SK-N-SH (cell line): Measurements from ENCODE around the gene ARHGEF25. TPM values are rescaled to one million over a fixed set of nuclear protein-coding genes. Genes with fewer than 3 reads are reported as not detected.
A peak's percentile ranks its signal among the peaks of the same experiment; 100 is the strongest.

Experiments used
- CTCF ChIA-PET: fragments of 300-600, 350-600 bp; formaldehyde crosslinking; extraction: SDS; loops from one replicate; lab custom pipeline; 2021; lab: Yijun Ruan, JAX
- POLR2A ChIA-PET: fragments of 350-600 bp; sonication (Branson Sonifier 250); formaldehyde crosslinking; extraction: SDS; loops from one replicate; lab custom pipeline; 2020; ENCODE audit warnings: antibody characterized with exemption, inconsistent platforms; lab: Yijun Ruan, JAX
- DNase-seq: peaks from one replicate; pipeline ENCODE4 v3.0.0; 2012
- H2AFZ ChIP-seq: fragments of 200-600 bp; sonication (generic); 2 replicates; pipeline ENCODE4 v1.8.1; 2016; ENCODE audit warnings: antibody characterized with exemption, mild to moderate bottlenecking, low read depth
- H3F3A ChIP-seq: fragments of 200-600 bp; sonication (generic); replicated peaks from 2 replicates; pipeline ENCODE3; 2016; ENCODE audit warnings: antibody characterized with exemption, mild to moderate bottlenecking; ENCODE audit not compliant: insufficient read depth
- H3K27ac ChIP-seq, 2 experiments: fragments of 200-500 bp in 1 of 2; fragments of 200-600 bp in 1 of 2; sonication (Bioruptor generic) in 1 of 2; sonication (generic), shearing (Covaris generic) in 1 of 2; 2 replicates each; pipeline versions ENCODE4 v1.5.1 to v1.6.1; 2014 to 2016; ENCODE audit warnings: low read depth in 2 of 2, inconsistent platforms in 1 of 2, low read length in 1 of 2, mild to moderate bottlenecking in 1 of 2, mixed read lengths in 1 of 2
- H3K27me3 ChIP-seq: fragments of 200-600 bp; sonication (generic), shearing (Covaris generic); 2 replicates; pipeline ENCODE4 v1.6.1; 2016; ENCODE audit warnings: mixed run types; ENCODE audit not compliant: insufficient read depth
- H3K36me3 ChIP-seq, 2 experiments: fragments of 200-500 bp in 1 of 2; fragments of 200-600 bp in 1 of 2; sonication (Bioruptor generic) in 1 of 2; sonication (generic) in 1 of 2; replicated peaks in 1 of 2; 2 replicates each; pipeline versions ENCODE3 to v1.5.1; 2014 to 2016; ENCODE audit warnings: low read length in 1 of 2, mild to moderate bottlenecking in 1 of 2; ENCODE audit not compliant: insufficient read depth in 2 of 2, control insufficient read depth in 1 of 2
- H3K4me1 ChIP-seq, 2 experiments: fragments of 200-500 bp in 1 of 2; fragments of 200-600 bp in 1 of 2; sonication (Bioruptor generic) in 1 of 2; sonication (generic), shearing (Covaris generic) in 1 of 2; 2 replicates each; pipeline versions ENCODE4 v1.5.1 to v1.6.1; 2014 to 2016; ENCODE audit warnings: low read depth in 1 of 2, low read length in 1 of 2, mixed run types in 1 of 2; ENCODE audit not compliant: insufficient read depth in 2 of 2, control insufficient read depth in 1 of 2
- H3K4me2 ChIP-seq: fragments of 200-600 bp; sonication (generic), shearing (Covaris generic); 2 replicates; pipeline ENCODE4 v1.6.1; 2017; ENCODE audit warnings: mixed run types
- H3K4me3 ChIP-seq, 2 experiments: fragments of 200-500 bp in 1 of 2; fragments of 200-600 bp in 1 of 2; sonication (Bioruptor generic) in 1 of 2; sonication (generic), shearing (Covaris generic) in 1 of 2; 2 replicates each; pipeline versions ENCODE4 v1.5.1 to v1.8.1; 2014 to 2016; ENCODE audit warnings: low read depth in 2 of 2, inconsistent platforms in 1 of 2, low read length in 1 of 2, mild to moderate bottlenecking in 1 of 2, mixed read lengths in 1 of 2, moderate library complexity in 1 of 2
- H3K79me2 ChIP-seq: fragments of 200-600 bp; sonication (generic); 2 replicates; pipeline ENCODE4 v1.8.1; 2017; ENCODE audit warnings: mild to moderate bottlenecking; ENCODE audit not compliant: insufficient read depth
- H3K9ac ChIP-seq: fragments of 200-600 bp; sonication (generic); 2 replicates; pipeline ENCODE4 v1.6.1; 2017; ENCODE audit warnings: mixed run types
- H3K9me2 ChIP-seq: fragments of 200-600 bp; sonication (generic); 2 replicates; pipeline ENCODE4 v1.6.1; 2017; ENCODE audit warnings: mixed run types
- H3K9me3 ChIP-seq: fragments of 200-600 bp; sonication (generic); 2 replicates; pipeline ENCODE4 v1.6.1; 2017; ENCODE audit warnings: mixed run types, mild to moderate bottlenecking, moderate library complexity
- H4K20me1 ChIP-seq: fragments of 200-600 bp; sonication (generic); 2 replicates; pipeline ENCODE4 v1.6.1; 2017; ENCODE audit warnings: mild to moderate bottlenecking, mixed run types; ENCODE audit not compliant: insufficient read depth
- ELF1 ChIP-seq: IDR thresholded peaks from 2 replicates; pipeline ENCODE4 v1.4.0; 2012
- FOSL2 ChIP-seq: IDR thresholded peaks from 2 replicates; pipeline ENCODE4 v1.4.0; 2012; ENCODE audit warnings: low read depth, mild to moderate bottlenecking, moderate library complexity, borderline replicate concordance
- FOXJ3 ChIP-seq: sonication (generic); formaldehyde crosslinking; IDR thresholded peaks from 2 replicates; pipeline ENCODE4 v1.5.1; 2020; ENCODE audit warnings: mild to moderate bottlenecking, missing genetic modification reagents
- FOXM1 ChIP-seq: IDR thresholded peaks from 2 replicates; pipeline ENCODE4 v1.4.0; 2012; ENCODE audit warnings: low read depth, mild to moderate bottlenecking
- GABPA ChIP-seq: IDR thresholded peaks from 2 replicates; pipeline ENCODE4 v1.4.0; 2012; ENCODE audit warnings: low read depth, mild to moderate bottlenecking
- MAX ChIP-seq: IDR thresholded peaks from 2 replicates; pipeline ENCODE4 v1.4.0; 2012; ENCODE audit warnings: low read depth
- MEF2A ChIP-seq: IDR thresholded peaks from 2 replicates; pipeline ENCODE4 v1.4.0; 2012; ENCODE audit warnings: low read depth, borderline replicate concordance
- NFIC ChIP-seq: IDR thresholded peaks from 2 replicates; pipeline ENCODE4 v1.4.0; 2012; ENCODE audit warnings: borderline replicate concordance
- POLR2AphosphoS5 ChIP-seq: IDR thresholded peaks from 2 replicates; pipeline ENCODE4 v1.6.1; 2012; ENCODE audit warnings: low read depth, low read length
- RFX5 ChIP-seq: IDR thresholded peaks from 2 replicates; pipeline ENCODE4 v1.6.1; 2012; ENCODE audit warnings: mild to moderate bottlenecking, improper control_type of control experiment, low read length
- SIN3A ChIP-seq: IDR thresholded peaks from 2 replicates; pipeline ENCODE4 v1.6.1; 2012; ENCODE audit warnings: low read depth, mild to moderate bottlenecking, low read length, moderate library complexity, borderline replicate concordance
- TEAD4 ChIP-seq: IDR thresholded peaks from 2 replicates; pipeline ENCODE4 v1.4.0; 2012; ENCODE audit warnings: mild to moderate bottlenecking, borderline replicate concordance; ENCODE audit not compliant: insufficient read depth
- USF1 ChIP-seq: IDR thresholded peaks from 2 replicates; pipeline ENCODE4 v1.4.0; 2012; ENCODE audit warnings: low read depth, borderline replicate concordance
- YY1 ChIP-seq: IDR thresholded peaks from 2 replicates; pipeline ENCODE4 v1.4.0; 2012; ENCODE audit warnings: low read depth, mild to moderate bottlenecking
- WGBS: methylation state at CpG from one replicate; pipeline ENCODE4 v1.1.6; 2017; ENCODE audit warnings: low lambda C conversion rate; 5-methylcytosine and 5-hydroxymethylcytosine counted together
- polyA plus RNA-seq, 3 experiments: library from polyadenylated mRNA; depleted of rRNA; stranded (reverse); fragments of >200 nt; gene quantifications; 2 replicates each; pipeline ENCODE4 v1.2.3, GENCODE V29; 2012

Gene ARHGEF25
- polyA plus RNA-seq, 1 of the 3 experiments (the other 2 are of a cell fraction) = 48.1 TPM

GRCh38 chr12:57614948-57615500 is 3.8 kb downstream of the ARHGEF25 start (continued):
- no peak for TF ChIP-seq ELF1

GRCh38 chr12:57615637-57616036 is 4.4 kb downstream of the ARHGEF25 start:
- DNase-seq = no peak
- Histone ChIP-seq H3K9me3 (no peaks in the 10 kb centered on the region), H3K9me2 (no peaks in the 10 kb centered on the region), H3K4me2 (no peak overlapping the region), H3K4me3 (no peak overlapping the region), H4K20me1 (no peaks in the 10 kb centered on the region), H3K27me3 (no peaks in the 10 kb centered on the region), H2AFZ (no peak overlapping the region), H3K79me2 (no peaks in the 10 kb centered on the region), H3F3A (peaks cover 4% of the 10 kb centered on the region), H3K36me3 (peaks cover 0 to 32% of the 10 kb centered on the region in 2 experiments), H3K9ac (no peak overlapping the region), H3K27ac (no peak overlapping the region), H3K4me1 (peaks cover 5 to 19% of the 10 kb centered on the region in 2 experiments; a peak in 2 of 4 replicates)
- ChIA-PET CTCF (interaction anchor here (0.7 to 7.4 kb wide), 3 partner anchors 17 to 32 kb away, joined by 3 to 90 read pairs (median 39); partner anchors contain the start of gene B4GALNT1), POLR2A (interaction anchor here (1.0 kb wide), 1 partner anchor 10 kb away, joined by 3 read pairs; no protein-coding TSS in a partner anchor)
- 91% methylated on average over 4 of the region's 5 CpGs for WGBS
- TF ChIP-seq FOXM1 (no peak), POLR2AphosphoS5 (no peak), SIN3A (no peak), MAX (no peak), FOXJ3 (CRISPR knock-in tag) (no peak), MEF2A (no peak), RFX5 (no peak), USF1 (no peak), FOSL2 (no peak), GABPA (no peak), TEAD4 (no peak)

- POLR2A ChIA-PET = interaction anchor here (1.2 kb wide), 1 partner anchor 11 kb away, joined by 4 read pairs; no protein-coding TSS in a partner anchor
- 94% methylated on average over 3 of the region's 3 CpGs for WGBS
- H3K27me3 ChIP-seq = no peaks in the 10 kb centered on the region
- CTCF ChIA-PET = interaction anchor here (0.5 to 7.4 kb wide), 3 partner anchors 16 to 33 kb away, joined by 4 to 90 read pairs (median 39); partner anchors contain the start of gene B4GALNT1
- no peak overlapping the region for H3K27ac ChIP-seq
- no peaks in the 10 kb centered on the region for H3K79me2 ChIP-seq
- no peak overlapping the region for H2AFZ ChIP-seq
- H3K9me2 ChIP-seq = no peaks in the 10 kb centered on the region
- no peak overlapping the region for H3K4me3 ChIP-seq
- H3K9me3 ChIP-seq = no peaks in the 10 kb centered on the region
- no peak overlapping the region for H3K4me2 ChIP-seq
- no peak for TF ChIP-seq YY1
- TF ChIP-seq NFIC = peak; percentile 19; the same call in 1 of the 2 replicates
- H3K36me3 ChIP-seq = peaks cover 0 to 32% of the 10 kb centered on the region in 2 experiments
- DNase-seq = no peak
- peaks cover 4% of the 10 kb centered on the region for H3F3A ChIP-seq
- H4K20me1 ChIP-seq = no peaks in the 10 kb centered on the region
- peaks cover 5 to 17% of the 10 kb centered on the region in 2 experiments; a peak in 2 of 4 replicates for H3K4me1 ChIP-seq
- H3K9ac ChIP-seq = no peak overlapping the region
Measured at GRCh38 chr12:57616383-57617101, 5.3 kb downstream of the ARHGEF25 start.
